ENCODE measurements around the gene CBX1.

- TF ChIP-seq FOXC1 (CRISPR knock-in tag; IDR thresholded peaks at IDR 0.05; ENCODE audit: borderline replicate concordance) (no peak), CTCF (CRISPR knock-in tag; IDR thresholded peaks at IDR 0.05) (no peak), SIN3B (IDR thresholded peaks at IDR 0.05; ENCODE audit: low read length) (no peak), ZNF317 (CRISPR knock-in tag; IDR thresholded peaks at IDR 0.05) (no peak), MXD1 (CRISPR knock-in tag; IDR thresholded peaks at IDR 0.05) (no peak), ARNTL (CRISPR knock-in tag; IDR thresholded peaks at IDR 0.05) (no peak), E2F1 (CRISPR knock-in tag; IDR thresholded peaks at IDR 0.05) (no peak), ZNF232 (CRISPR knock-in tag; IDR thresholded peaks at IDR 0.05; ENCODE audit: borderline replicate concordance) (no peak), RARG (CRISPR knock-in tag; IDR thresholded peaks at IDR 0.05; ENCODE audit: low read depth) (no peak), ZNF605 (CRISPR knock-in tag; IDR thresholded peaks at IDR 0.05) (no peak), MZF1 (CRISPR knock-in tag; IDR thresholded peaks at IDR 0.05; ENCODE audit: borderline replicate concordance) (no peak), ATAD3A (CRISPR knock-in tag; IDR thresholded peaks at IDR 0.05) (no peak), ZNF782 (CRISPR knock-in tag; IDR thresholded peaks at IDR 0.05; ENCODE audit: borderline replicate concordance) (no peak)
Observed at GRCh38 chr17:48037838-48038323, 63.4 kb downstream of the CBX1 start.
